ENCODE measurements around the gene PEPD.

PEPD gene

DNA sequence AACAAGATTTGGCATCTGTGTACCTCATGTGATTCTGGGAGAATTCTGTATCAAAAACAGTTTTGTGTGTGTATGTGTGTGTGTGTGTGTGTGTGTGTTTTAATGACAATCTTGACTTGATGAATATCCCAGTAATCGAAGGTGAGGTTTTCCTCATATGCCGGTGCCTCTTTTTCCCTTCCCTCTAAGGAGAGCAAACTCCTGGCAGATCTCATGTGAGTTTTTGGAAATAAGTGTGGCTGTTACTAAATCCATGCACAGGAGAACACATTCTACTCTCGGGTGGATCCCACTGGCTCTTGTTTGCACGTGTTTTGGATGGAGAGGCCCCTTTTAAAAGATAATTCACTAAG lies 177.0 kb downstream of the PEPD start:
- no peak for DNase-seq

DNA sequence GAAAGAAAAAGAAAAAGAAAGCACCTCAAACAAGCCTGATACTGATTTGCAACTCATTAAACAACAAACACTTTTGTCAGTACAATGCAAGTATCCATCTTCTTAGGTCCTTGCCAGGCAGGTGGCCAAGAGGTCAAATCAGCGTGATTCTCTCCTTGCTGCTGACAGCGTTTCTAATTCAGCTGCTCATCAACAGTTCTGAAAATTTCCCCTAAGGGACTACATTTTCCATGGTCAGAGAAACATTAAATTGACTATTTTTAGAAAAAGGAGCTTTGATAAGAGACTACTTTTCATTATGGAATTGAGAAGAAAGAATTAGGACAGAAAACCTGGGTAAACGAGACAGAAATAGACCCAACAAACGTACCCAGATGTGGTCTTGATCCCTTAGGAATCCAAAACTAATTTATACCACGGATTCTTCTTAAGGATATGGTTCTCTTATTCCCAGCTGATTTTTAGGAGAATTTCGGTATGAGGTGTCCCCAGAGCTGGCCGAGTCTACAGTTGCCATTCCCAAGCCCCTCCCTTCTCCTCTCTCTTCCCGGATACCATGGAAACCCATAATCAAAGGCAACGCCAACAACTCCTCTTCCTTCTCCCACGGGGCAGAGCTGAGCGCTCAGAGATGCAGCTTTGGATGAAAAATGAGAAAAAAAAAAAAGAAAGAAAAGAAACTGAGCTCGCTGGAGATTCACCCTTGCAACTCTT lies 177.6 kb downstream of the PEPD start:
- no peak for DNase-seq

DNA sequence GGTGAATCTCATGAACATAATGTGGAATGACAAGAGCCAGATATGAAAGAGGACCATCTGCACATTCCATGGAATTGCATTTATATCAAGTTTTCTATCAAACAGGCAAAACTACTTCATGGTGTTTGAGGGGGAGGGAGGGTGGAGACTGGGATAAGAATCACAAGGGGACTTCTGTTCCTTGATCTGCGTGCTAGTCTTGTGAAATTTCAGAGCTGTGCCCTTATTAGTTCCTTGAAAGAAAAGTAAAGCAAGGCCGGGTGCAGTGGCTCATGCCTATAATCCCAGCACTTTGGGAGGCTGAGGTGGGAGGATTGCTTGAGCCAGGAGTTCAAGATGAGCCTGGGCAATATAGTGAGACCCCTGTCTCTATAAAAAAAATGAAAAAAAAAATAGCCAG lies 178.3 kb downstream of the PEPD start:
- DNase-seq, result no peak

DNA sequence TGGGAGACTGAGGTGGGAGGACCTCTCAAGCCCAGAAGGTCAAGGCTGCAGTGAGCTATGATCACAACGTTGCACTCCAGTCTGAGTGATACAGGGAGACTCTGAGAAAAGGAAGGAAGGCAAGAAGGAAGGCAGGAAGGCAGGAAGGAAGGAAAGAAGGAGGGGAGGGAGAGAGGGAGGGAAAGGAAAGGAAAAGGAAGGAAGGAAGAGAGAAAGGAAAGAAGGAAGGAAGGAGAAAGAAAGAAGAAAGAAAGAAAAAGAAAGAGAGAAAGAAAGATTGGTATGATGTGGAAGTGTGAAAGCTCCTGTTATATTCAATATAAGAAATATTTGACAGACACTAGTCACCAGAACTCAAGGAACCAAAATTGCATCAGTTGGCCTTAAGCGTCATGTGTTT lies 180.6 kb downstream of the PEPD start:
- DNase-seq, result no peak

DNA sequence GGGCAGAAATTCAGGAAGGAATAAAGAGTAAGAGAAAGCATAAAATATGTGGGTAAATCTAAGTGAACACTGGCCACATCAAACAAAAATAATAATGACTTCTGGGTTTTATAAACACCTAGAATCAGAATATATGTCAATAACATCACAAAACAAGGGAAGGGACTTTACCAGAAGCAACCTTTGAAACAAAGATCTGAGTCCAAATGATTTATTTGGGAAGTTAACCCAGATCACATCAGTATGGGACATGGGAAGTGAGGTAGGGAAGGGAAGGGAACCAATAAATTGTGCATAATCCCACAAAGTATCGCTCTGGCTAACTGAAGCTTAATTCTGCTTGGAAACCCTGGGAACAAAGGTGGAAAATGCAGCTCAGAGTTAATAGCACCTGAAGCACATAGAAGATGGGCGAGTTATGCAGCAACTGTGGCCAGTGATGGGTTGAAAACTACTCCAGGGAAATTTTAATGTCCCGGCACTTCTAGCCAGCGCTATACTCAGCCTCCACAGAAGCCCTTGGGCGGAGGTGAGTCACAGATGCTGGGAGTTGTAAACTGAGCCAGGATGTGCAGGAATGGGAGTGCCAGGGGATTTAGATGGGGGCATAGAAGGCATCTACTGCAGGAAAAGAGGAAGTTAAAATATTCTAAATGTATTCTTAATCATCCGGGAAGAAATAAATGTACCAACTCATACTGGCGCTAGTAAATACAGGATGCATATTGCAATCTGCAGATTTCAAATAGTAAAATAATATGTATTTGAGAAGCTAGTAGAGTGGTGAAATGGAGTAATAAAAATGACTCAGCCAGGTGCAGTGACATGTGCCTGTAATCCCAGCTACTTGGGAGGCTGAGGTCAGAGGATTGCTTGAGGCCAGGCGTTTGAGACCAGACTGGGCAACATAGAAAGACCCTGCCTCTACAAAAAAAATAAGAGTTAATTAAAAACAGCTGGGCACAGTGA lies 182.3 kb downstream of the PEPD start:
- DNase-seq, result no peak

Measured in CD4-positive, alpha-beta T cell treated with Interleukin-12 subunit alpha and Interleukin-12 subunit beta, for 1 hour (primary cell).